HCEC 1CT (cell line): ENCODE results near the gene EIF4E.
"Not testable (repeated sequence)": the region's sequence is repeated elsewhere in the genome, so short reads cannot be mapped to it uniquely, and the experiment has no call there.

Source experiments
- DNase-seq: peaks from one replicate; pipeline ENCODE4 v3.0.0-alpha.2; 2017

Gene EIF4E

GRCh38 chr4:98928505-98929340, at the start of gene EIF4E:
Gene EIF4E (minus strand): TSS chr4:98929133. CDS start chr4:98929112, 21 bp downstream.
- DNase-seq, result peak; percentile 94

GRCh38 chr4:98977557-98977956, 48.6 kb upstream of the EIF4E start:
- DNase-seq, result no peak

- DNase-seq, result no peak
Observed at GRCh38 chr4:98976716-98977115, 47.8 kb upstream of the EIF4E start.

- no peak for DNase-seq
Observed at GRCh38 chr4:98969878-98970785, 41.2 kb upstream of the EIF4E start.

GRCh38 chr4:98967786-98968329, 38.9 kb upstream of the EIF4E start:
- no peak for DNase-seq

- DNase-seq, result no peak
Observed at GRCh38 chr4:98966926-98967325, 38.0 kb upstream of the EIF4E start.

- DNase-seq, result no peak
Observed at GRCh38 chr4:98963538-98964433, 34.9 kb upstream of the EIF4E start.

GRCh38 chr4:98961770-98962169, 32.8 kb upstream of the EIF4E start:
- no peak for DNase-seq

GRCh38 chr4:98959411-98959810, 30.5 kb upstream of the EIF4E start:
- no peak for DNase-seq

- no peak for DNase-seq
Observed at GRCh38 chr4:98958065-98958464, 29.1 kb upstream of the EIF4E start.

- no peak for DNase-seq
Observed at GRCh38 chr4:98955229-98955628, 26.3 kb upstream of the EIF4E start.

GRCh38 chr4:98951710-98952109, 22.8 kb upstream of the EIF4E start:
- no peak for DNase-seq

GRCh38 chr4:98950925-98951324, 22.0 kb upstream of the EIF4E start:
- no peak for DNase-seq

- DNase-seq, result no peak
Observed at GRCh38 chr4:98946359-98946758, 17.4 kb upstream of the EIF4E start.

- no peak for DNase-seq
Observed at GRCh38 chr4:98945297-98945850, 16.4 kb upstream of the EIF4E start.

GRCh38 chr4:98939892-98940298, 11.0 kb upstream of the EIF4E start:
- DNase-seq, result peak; percentile 48

GRCh38 chr4:98939438-98939837, 10.5 kb upstream of the EIF4E start:
- DNase-seq, result no peak

- peak; percentile 49 for DNase-seq
Observed at GRCh38 chr4:98937986-98938720, 9.2 kb upstream of the EIF4E start.

GRCh38 chr4:98935633-98936032, 6.7 kb upstream of the EIF4E start:
- DNase-seq, result no peak

GRCh38 chr4:98934851-98935250, 5.9 kb upstream of the EIF4E start:
- DNase-seq, result not testable (repeated sequence)

GRCh38 chr4:98932539-98932938, 3.6 kb upstream of the EIF4E start:
- DNase-seq, result peak; percentile 57
